Measurements from ENCODE around the gene RSKR.
"Not testable (repeated sequence)": the region's sequence is repeated elsewhere in the genome, so short reads cannot be mapped to it uniquely, and the experiment has no call there.

RSKR gene

GRCh38 chr17:28658342-28658741 is 44.4 kb upstream of the RSKR start:
- H4K20me1 ChIP-seq (ENCODE audit: insufficient read depth); H3K27me3 ChIP-seq (ENCODE audit: insufficient read depth, low read depth); H3K27ac ChIP-seq; H3K36me3 ChIP-seq (ENCODE audit: insufficient read depth); H2AFZ ChIP-seq (ENCODE audit: low read depth); H3K4me2 ChIP-seq; H3K9ac ChIP-seq; H3K4me3 ChIP-seq (IDR thresholded peaks at IDR 0.05; ENCODE audit: insufficient read depth, low read depth, low read length): not testable (repeated sequence)
- Histone ChIP-seq H3K79me2 (ENCODE audit: insufficient read depth, low read depth) (peaks cover 37% of the 10 kb centered on the region), H3K4me1 (ENCODE audit: low read depth, poor library complexity, severe bottlenecking) (peaks cover 15% of the 10 kb centered on the region)

GRCh38 chr17:28657756-28658155 is 43.8 kb upstream of the RSKR start:
- no peak overlapping the region for H2AFZ ChIP-seq (ENCODE audit: low read depth)
- no peak overlapping the region for H3K9ac ChIP-seq
- no peak overlapping the region for H3K4me3 ChIP-seq (IDR thresholded peaks at IDR 0.05; ENCODE audit: insufficient read depth, low read depth, low read length)
- no peak for TF ChIP-seq CTCF (conservative IDR thresholded peaks at IDR 0.05; ENCODE audit: low read depth, low read length)
- peaks cover 5% of the 10 kb centered on the region; the same call in 1 of the 2 replicates for H3K36me3 ChIP-seq (ENCODE audit: insufficient read depth)
- no peaks in the 10 kb centered on the region for H4K20me1 ChIP-seq (ENCODE audit: insufficient read depth)
- no peak overlapping the region for H3K4me2 ChIP-seq
- H3K79me2 ChIP-seq (ENCODE audit: insufficient read depth, low read depth): peaks cover 31% of the 10 kb centered on the region
- peaks cover 9% of the 10 kb centered on the region for H3K4me1 ChIP-seq (ENCODE audit: low read depth, poor library complexity, severe bottlenecking)
- H3K27me3 ChIP-seq (ENCODE audit: insufficient read depth, low read depth): no peaks in the 10 kb centered on the region
- H3K27ac ChIP-seq: no peak overlapping the region

DNA sequence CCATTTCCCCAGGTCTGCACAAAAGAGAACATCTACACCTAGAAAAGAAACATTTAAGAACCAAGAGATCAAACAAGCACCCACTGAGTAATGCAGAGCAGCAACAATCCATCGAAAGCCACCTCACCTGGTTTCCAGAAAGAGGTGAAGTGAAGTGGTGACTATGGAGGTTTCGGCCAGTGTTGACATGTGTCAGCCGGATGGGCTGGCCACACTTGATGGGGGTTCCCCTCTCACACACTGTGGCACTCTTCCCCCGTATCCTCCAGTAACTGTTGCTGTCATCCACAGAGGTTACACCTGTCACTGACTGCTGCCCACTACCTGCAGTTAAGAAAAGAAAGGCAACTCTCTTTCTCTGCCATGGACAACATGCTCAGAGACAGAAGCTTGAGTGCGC is 41.2 kb upstream of the RSKR start:
- Histone ChIP-seq H3K36me3 (ENCODE audit: insufficient read depth) (peaks cover 5% of the 10 kb centered on the region; the same call in 1 of the 2 replicates), H3K79me2 (ENCODE audit: insufficient read depth, low read depth) (peaks cover 6% of the 10 kb centered on the region), H3K27ac (no peak overlapping the region)

GRCh38 chr17:28648698-28649097 is 34.7 kb upstream of the RSKR start:
- Histone ChIP-seq H2AFZ (ENCODE audit: low read depth) (no peak overlapping the region), H3K27me3 (ENCODE audit: insufficient read depth, low read depth) (no peaks in the 10 kb centered on the region), H3K4me2 (no peak overlapping the region), H3K4me1 (ENCODE audit: low read depth, poor library complexity, severe bottlenecking) (peaks cover 27% of the 10 kb centered on the region), H4K20me1 (ENCODE audit: insufficient read depth) (no peaks in the 10 kb centered on the region), H3K36me3 (ENCODE audit: insufficient read depth) (no peaks in the 10 kb centered on the region), H3K27ac (no peak overlapping the region), H3K9ac (no peak overlapping the region), H3K4me3 (IDR thresholded peaks at IDR 0.05; ENCODE audit: insufficient read depth, low read depth, low read length) (no peak overlapping the region), H3K79me2 (ENCODE audit: insufficient read depth, low read depth) (peaks cover 12% of the 10 kb centered on the region)
- no peak for TF ChIP-seq CTCF (conservative IDR thresholded peaks at IDR 0.05; ENCODE audit: low read depth, low read length)

More for the DNA sequence above, 41.2 kb upstream of the RSKR start:
- Histone ChIP-seq H3K9ac (no peak overlapping the region), H3K4me1 (ENCODE audit: low read depth, poor library complexity, severe bottlenecking) (no peaks in the 10 kb centered on the region), H3K4me2 (no peak overlapping the region), H3K27me3 (ENCODE audit: insufficient read depth, low read depth) (no peaks in the 10 kb centered on the region), H3K4me3 (IDR thresholded peaks at IDR 0.05; ENCODE audit: insufficient read depth, low read depth, low read length) (no peak overlapping the region), H4K20me1 (ENCODE audit: insufficient read depth) (no peaks in the 10 kb centered on the region), H2AFZ (ENCODE audit: low read depth) (no peak overlapping the region)
- no peak for TF ChIP-seq CTCF (conservative IDR thresholded peaks at IDR 0.05; ENCODE audit: low read depth, low read length)

- H3K27ac ChIP-seq: no peak overlapping the region
- no peak for TF ChIP-seq CTCF (conservative IDR thresholded peaks at IDR 0.05; ENCODE audit: low read depth, low read length)
- no peak overlapping the region for H3K4me3 ChIP-seq (IDR thresholded peaks at IDR 0.05; ENCODE audit: insufficient read depth, low read depth, low read length)
Observed at GRCh38 chr17:28646039-28646754, 32.2 kb upstream of the RSKR start.

More at GRCh38 chr17:28646039-28646754, 32.2 kb upstream of the RSKR start:
- Histone ChIP-seq H2AFZ (ENCODE audit: low read depth) (peak overlapping the region; percentile 24), H3K4me1 (ENCODE audit: low read depth, poor library complexity, severe bottlenecking) (peaks cover 42% of the 10 kb centered on the region), H3K4me2 (peak overlapping the region; percentile 56; the same call in 1 of the 2 replicates), H3K9ac (no peak overlapping the region), H3K36me3 (ENCODE audit: insufficient read depth) (peaks cover 7% of the 10 kb centered on the region; the same call in 1 of the 2 replicates), H4K20me1 (ENCODE audit: insufficient read depth) (no peaks in the 10 kb centered on the region), H3K27me3 (ENCODE audit: insufficient read depth, low read depth) (no peaks in the 10 kb centered on the region), H3K79me2 (ENCODE audit: insufficient read depth, low read depth) (peaks cover 34% of the 10 kb centered on the region)
